NCI-H1417 treated with DMSO at 0.1 percent for 48 hours (cell line): ENCODE data around the gene TEX264.
"Not testable (repeated sequence)": the region's sequence is repeated elsewhere in the genome, so short reads cannot be mapped to it uniquely, and the experiment has no call there.

Experiments
- DNase-seq: peaks from one replicate; lab custom pipeline; 2025; lab: John Stamatoyannopoulos, UW

TEX264 gene, protein sequence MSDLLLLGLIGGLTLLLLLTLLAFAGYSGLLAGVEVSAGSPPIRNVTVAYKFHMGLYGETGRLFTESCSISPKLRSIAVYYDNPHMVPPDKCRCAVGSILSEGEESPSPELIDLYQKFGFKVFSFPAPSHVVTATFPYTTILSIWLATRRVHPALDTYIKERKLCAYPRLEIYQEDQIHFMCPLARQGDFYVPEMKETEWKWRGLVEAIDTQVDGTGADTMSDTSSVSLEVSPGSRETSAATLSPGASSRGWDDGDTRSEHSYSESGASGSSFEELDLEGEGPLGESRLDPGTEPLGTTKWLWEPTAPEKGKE

DNA sequence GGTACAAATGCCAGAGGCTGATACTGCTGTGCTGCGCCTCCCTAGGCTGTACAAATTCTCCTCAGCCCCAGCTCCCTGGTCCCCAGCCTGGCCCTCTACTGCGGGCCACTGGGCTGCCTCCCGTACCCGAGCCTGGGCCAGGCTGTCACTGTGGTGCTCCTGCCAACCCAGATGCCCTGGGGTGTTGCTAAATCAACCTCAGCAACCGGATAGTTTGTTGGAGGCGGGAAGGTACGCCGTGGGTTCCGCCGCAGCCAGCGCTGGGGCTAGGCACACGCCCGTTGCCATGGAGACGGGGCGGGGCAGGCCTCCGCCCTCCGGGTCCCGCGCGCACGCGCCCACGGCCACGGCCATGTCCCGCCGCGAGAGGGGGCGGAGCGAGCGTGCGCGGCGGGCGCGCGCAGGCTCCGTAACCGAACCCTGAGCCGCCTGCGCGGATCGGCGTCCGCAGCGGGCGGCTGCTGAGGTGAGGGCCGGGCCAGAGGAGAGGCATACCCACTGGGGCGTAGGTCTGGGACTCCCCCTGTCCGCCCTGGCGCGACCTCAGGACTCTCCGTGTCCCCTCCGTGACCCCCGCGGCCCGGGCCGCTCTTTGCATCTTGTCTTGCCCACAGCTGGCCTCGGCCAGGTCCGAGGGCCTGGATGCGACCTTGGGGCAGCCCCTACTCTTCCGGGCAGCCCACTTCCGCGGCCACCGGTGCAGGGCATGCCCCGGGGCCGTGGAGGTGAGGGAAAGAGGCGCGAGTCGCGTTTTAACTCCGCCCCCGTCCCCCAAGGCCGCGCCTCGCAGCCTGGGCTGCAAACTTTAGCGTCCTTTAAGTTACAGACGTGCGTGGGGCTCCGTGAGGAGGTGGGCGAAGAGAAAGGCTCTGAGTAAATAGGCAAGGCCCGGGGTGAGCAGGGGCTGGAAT, at the start of gene TEX264:
TSS of gene TEX264 (plus strand) at position 430 of the 911 bp plus-strand sequence. CDS start 3,053 bp downstream, outside the sequence.
- no peak for DNase-seq

DNA sequence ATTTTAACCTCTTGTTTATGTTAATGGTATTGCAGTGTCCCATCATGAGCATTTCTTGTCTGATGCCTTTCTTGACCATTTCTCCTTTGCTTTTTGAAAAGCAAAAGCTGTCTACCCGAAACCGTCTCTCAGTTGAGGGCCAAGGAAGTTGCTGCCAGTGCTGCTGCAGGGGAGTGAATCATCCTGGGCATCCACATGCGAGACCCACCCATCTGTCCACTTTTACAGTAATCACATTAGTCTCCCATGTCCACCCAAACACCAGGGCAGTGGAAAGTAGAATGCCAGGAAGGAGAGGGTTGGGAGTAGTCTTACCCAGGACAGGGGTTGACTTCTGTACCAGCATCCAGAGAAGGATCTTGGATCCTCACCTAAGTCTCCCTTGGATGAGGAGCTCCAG, 48.6 kb upstream of the TEX264 start:
- DNase-seq, result no peak

DNA sequence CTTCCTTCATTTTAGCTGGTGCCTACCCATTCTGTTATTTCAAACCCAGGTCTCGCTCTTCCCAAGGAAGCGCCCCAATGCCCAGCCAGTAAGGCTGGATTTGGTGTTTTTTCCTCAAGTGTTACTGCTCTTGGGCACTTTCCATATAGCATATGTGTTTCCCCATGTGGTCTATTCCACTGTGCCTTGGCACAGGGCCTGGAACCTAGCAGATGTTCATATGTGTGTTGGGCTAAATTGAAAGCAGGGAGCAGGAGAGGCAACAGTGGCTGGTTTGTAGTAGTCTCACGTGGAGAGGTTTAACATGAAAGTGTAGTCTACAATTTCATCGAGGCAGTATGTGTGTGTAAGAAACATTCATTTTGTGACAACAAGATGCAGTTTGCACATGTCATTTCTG, 48.2 kb upstream of the TEX264 start:
- no peak for DNase-seq

DNA sequence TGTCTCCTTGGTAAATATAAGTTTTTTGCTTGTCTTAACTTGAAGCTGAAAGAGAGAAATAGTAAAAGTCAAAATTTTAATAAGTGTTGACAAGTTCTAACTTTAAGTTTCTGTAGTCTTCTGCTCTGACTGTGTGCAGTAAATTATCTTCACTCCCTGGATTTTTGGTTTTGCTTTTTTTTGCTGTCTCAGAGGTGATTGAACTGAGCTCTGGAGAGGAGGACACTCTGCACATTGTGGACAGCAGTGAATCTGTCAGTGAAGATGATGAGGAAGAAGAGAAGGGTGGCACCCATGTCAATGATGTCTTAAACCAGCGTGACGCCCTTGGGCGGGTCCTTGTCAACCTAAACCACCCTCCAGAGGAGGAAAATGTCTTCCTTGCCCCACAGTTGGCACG, 40.5 kb upstream of the TEX264 start:
- no peak for DNase-seq

DNA sequence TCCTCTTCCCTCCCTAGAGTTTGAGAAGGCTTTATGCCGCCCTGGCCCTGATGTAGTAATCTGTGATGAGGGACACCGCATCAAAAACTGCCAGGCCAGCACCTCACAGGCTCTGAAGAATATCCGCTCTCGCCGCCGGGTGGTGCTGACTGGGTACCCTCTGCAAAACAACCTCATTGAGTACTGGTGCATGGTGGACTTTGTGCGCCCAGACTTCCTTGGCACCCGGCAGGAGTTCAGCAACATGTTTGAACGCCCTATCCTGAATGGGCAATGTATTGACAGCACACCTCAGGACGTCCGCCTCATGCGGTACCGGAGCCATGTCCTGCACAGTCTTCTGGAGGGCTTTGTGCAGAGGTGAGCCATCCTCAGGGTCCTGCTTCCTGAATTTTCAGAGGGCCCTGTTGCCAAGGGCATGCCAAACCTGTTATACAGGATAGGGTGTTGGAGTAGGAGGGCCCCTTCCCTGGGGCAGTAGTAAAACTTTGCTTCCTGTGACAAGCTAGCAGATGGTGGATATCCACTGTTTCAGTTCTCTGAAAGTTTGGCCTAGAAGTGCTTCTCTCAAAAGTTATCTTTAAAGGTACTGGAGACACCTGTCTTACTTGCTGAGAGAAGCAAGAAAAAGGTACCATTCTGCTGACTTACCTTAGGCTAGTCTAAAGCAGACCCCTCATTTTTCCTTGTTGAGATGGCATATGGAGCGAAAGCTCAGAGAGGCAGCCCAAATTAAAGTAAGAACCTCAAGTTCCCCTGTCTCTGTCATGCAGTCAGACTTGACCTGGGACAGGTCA, 33.7 kb upstream of the TEX264 start:
- DNase-seq, result no peak

DNA sequence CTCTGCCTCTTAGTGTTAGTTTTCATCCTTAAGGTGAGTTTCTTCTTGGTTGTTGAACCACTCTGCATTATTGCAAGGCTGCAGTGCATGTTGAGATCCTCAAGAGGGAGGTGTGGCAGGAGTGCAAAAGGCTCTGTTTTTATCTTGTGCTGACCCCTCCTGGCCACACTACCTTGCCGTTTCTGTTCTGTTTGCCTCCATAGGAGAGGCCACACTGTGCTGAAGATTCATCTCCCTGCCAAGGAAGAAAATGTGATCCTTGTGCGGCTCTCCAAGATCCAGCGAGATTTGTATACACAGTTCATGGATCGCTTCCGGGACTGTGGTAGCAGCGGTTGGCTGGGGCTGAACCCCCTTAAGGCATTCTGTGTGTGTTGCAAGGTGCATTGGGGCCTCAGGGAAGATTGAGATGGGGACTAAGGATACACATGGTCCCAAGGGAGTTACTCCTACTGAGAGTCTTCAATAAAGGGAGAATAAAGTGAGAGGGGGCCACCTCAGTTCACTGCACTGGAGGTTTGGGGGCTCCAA, 33.0 kb upstream of the TEX264 start:
- DNase-seq, result no peak

DNA sequence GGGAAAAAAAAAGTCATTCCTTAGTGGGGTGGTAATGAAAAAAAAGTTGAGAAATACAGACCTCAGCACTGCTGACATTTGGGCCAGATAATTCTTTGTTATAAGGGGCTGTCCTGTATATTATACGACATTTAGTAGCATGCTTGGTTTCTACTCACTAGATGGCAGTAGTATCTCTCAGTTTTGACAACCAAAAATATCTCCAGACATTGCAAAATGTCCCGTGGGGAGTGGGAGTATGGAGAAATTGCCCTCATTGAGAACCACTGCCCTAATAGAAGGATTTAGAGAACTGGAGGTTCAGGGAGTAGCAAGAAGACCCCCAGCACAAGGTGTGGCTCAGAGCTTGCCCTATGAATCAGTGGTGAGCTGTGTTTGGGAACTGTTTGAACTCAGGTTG, 28.6 kb upstream of the TEX264 start:
- no peak for DNase-seq

DNA sequence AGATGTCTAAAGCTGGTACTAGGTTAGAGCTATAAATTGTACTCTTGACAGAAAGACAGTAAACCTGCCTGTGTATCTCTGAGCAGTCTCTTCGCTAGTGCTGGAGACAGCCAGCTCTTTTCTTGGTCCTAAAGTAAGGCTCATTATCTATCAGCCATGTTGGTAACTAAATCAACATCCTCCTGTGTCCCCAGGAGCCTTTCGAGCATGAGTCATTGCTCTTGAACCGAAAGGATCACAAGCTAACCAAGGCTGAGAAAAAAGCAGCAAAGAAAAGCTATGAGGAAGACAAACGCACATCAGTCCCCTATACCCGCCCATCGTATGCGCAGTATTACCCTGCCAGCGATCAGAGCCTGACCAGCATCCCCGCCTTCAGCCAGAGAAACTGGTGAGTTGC, 25.0 kb upstream of the TEX264 start:
- DNase-seq, result no peak

DNA sequence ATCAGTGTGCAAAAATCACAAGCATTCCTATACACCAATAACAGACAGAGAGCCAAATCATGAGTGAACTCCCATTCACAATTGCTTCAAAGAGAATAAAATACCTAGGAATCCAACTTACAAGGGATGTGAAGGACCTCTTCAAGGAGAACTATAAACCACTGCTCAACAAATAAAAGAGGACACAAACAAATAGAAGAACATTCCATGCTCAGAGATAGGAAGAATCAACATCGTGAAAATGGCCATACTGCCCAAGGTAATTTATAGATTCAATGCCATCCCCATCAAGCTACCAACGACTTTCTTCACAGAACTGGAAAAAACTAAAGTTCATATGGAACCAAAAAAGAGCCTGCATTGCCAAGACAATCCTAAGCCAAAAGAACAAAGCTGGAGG, 18.9 kb upstream of the TEX264 start:
- not testable (repeated sequence) for DNase-seq

DNA sequence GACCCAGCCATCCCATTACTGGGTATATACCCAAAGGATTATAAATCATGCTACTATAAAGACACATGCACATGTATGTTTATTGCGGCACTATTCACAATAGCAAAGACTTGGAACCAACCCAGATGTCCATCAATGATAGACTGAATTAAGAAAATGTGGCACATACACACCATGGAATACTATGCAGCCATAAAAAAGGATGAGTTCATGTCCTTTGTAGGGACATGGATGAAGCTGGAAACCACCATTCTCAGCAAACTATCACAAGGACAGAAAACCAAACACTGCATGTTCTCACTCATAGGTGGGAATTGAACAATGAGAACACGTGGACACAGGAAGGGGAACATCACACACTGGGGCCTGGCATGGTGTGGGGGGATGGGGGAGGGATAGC, 17.6 kb upstream of the TEX264 start:
- not testable (repeated sequence) for DNase-seq

DNA sequence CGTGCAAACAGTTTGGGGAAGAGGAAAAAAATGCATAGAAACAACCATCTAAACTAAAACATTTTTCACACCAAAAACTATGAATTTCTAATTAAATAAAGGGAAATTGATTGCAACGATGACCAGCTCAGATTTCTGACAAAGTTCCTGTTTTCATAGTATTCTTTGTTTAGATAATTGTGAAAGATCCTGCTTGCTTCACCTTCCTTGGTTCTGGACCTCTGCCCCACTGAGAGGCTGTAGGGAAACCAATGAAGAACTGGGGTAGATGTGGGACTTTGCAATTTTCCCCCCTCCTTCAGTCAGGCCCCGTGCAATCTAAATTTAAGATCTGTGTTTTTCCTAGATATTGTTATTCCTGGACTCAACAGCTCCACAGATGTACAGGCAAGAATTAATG, 13.8 kb upstream of the TEX264 start:
- no peak for DNase-seq

DNA sequence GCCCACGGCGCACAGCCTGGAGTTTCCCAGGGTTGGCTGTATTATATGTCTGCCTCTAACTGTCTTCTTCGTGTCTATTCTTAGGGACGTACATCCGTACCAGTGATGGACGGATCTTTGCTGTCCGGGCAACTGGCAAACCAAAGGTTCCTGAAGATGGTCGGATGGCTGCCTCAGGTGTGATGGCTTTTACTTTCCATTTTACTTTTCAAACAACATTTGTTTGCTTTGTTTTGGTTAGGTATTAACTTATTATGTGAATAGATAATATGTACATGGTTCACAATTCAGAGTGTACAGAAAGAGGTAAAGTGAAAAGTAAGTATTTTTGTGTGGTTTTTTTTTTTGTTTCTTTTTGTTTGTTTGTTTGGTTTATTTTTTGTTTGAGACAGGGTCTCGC, 11.1 kb upstream of the TEX264 start:
- no peak for DNase-seq

DNA sequence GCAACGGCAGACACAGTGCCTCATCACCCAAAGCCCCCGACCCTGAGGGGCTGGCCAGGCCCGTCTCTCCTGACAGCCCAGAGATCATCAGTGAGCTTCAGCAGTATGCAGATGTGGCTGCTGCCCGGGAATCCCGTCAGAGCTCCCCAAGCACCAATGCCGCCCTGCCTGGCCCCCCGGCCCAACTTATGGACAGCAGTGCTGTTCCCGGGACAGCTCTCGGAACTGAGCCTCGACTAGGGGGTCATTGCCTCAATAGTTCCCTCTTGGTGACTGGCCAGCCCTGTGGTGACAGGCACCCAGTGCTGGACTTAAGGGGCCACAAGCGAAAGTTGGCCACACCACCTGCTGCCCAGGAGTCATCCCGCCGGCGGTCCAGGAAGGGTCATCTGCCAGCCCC, 8.6 kb upstream of the TEX264 start:
- DNase-seq, result no peak

DNA sequence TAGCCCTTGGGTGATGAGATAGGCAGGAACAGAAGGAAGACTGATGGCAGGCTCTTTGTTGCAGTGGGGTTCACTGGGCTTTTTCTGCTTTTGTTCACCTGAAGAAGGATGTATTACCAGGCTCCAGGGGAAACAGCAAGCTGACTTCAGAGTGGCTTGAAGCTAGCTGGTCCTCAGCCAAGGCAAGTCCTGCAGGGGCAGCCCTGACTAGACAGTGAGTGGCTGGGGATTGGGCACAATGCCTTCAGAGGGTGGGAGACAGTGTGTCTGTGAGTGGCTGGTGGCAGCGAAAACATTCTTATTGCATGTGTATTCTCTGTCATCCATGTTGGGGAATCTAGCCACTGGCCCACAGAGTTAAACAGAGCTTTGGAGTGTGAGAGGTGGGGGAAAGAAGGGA, 2.3 kb upstream of the TEX264 start:
- no peak for DNase-seq

DNA sequence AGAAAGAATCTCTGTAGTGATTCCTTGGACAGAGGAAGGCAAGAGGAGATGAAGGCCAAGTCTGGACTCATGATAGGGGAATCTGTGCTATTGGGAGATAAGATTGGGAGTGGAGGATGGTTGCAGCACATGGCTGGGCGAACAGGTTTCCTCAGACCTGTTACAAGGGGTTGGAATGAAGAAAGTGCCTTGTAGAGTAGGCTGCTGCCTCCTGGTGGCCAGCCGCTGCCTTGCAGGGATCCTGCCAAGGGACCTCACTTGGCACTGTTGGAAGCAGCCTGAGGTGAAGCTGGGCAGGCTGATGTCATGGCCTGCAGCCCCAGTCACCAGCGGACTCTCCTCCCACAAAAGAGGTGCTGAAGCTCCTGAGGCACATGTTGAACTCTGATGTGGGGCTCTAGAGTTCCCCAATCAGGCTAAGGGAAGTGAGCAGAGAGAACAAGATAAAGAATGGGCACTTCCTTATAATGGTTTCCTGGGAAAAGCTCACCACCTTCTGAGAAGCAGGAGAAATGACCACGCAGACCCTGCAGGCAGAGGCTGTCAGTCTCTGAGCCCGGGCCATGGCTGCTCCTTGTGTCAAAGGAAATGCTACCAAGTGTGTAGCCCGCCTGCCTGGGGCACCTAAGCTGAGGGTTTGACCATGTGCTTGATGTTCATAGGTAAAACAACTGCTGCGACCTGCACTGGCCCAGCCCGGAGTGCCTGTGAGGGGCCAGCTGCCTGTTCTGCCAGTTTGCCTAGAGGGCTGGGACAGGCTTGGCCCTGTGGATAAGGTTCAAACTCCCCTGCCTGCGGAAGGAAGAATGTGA, 1.6 kb upstream of the TEX264 start:
- no peak for DNase-seq

DNA sequence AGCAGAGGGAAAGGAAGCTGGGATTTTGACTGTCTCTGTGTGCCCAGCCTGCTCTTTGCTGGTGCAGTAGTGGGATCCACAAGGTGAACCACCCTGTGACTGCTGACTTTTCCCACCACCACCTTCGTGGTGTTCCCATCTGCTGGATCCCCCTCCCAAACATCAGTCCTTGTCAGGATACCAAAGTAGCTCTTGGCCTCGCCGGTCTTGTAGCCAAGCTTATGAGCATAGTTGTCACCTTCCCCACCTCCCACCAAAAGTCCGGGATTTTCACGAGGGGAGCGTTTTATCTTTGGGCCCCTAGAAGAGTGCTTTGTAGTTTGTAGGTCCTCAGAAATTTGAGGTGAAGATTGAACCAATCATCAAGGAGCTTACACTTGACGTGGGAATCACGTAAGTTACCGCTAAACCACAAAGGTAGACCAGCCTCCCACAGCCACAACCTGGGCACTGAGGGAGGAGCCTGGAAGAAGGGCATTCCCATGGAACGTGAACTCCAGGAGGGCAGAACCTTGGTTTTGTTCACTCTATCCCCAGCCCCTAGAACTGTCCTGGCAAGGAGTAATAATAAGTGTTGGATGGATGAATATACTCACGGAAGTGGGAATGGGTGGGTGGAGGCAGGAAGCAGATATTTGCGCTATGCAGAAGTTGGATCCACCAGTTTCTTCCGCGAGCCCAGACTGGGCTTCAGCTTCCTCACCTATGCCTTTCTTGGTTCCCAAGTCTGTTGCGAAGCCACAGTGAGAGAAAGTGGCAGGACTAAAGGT, 814 bp upstream of the TEX264 start:
- no peak for DNase-seq

DNA sequence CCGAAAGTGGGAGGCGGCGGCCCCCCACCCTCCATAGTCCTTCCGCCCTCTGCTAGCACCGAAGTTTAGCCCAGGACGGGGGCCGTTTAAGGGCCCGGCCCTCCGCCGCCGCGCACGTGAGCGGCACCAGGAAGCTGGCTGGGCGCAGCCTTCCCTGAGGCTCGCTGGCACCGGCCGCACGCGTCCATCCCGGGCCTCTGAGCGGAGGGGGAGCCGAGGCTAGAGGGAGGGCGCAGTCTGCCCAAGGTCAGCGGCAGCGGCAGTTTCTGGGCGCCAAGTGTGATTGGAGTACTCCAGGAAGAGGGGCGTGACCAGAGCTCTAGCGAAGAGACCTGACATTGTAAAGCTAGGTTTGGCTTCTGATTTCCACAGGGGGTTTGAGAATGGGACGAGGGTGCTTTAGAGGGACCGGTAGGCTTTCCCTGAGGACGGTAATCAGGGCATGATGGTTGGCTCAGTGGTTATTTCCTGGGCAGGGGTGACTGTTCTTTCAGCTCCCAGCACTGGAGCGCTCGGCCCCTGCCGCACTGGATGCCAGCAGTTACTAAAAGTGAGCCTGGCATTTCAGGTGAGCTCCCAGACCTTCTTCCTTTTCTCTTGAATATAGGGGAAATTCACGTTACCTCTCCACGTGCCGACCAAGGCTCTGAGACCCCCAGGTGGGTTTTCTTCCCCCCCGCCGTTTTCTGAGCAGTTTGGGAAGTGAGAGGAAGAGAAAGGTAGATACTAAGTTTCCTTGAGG, 853 bp downstream of the TEX264 start:
- DNase-seq, result no peak

DNA sequence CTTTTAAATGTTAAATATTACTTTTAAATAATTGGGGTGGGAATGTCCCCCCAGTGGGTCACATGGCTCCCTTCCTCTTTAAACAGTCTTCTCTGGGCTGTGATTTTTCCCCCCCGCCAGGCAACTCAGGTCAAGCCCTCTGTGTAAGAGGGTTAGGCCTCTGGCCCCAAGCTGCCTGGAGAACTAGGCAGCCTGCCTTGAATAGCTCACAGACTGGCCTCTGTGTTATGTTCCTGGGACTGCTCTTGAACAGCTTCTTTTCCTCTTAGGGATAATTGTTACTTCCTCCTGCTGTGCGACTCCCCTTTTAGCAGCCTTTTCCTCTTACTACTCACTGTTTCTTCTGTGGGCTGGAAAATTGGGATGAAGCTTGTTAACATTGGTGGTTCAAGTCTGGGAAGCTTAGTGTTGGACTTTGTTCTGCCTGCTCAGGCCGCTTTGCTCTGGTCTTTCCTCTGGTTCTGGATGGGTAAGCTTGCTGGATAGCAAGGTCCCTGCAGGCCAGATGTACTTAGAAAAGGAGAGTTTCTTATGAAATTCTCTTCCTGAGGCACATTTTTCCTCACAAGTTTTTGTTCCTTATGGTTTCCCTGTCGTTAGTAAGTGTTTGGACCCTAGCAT, 2.2 kb downstream of the TEX264 start:
- DNase-seq, result no peak
